ENCODE data around the gene CKS2. TPM values are rescaled to one million over a fixed set of nuclear protein-coding genes. Genes with fewer than 3 reads are reported as not detected.

Gene CKS2
- total RNA-seq, 4 donors from 2014 or later, result 14.5 to 28.8 (median 16.0) TPM; not detected in 1

DNA sequence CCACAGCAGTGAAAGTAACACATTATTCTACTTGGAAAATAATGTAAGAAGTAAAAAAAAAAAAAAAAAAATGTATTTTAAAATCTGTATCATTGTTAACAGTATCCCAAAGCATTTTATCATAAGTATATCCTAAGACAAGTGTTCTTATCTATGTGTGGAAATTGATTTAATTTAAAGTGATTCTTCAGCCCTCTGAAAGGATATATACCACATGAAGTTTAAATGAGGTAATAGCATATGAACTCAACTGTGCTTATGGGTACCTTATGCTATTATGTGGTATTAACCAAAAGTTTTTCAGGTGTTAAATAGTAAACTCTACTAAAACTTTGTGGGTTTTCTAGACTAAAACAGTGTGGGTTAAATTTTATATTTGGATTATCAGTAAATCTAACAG lies 4.5 kb downstream of the CKS2 start:
- H3K9me3 ChIP-seq, result no peaks in the 10 kb centered on the region
- H3K27me3 ChIP-seq, result no peaks in the 10 kb centered on the region
- no peak for DNase-seq
- TF ChIP-seq EP300 (IDR thresholded peaks at IDR 0.05; ENCODE audit: low read depth) (no peak), POLR2AphosphoS5 (IDR thresholded peaks at IDR 0.05) (no peak), POLR2A (IDR thresholded peaks at IDR 0.05) (no peak), CTCF (IDR thresholded peaks at IDR 0.05) (no peak)
- in situ Hi-C loops (cut with MboI; ENCODE audit: low pct_ligation_motif_present in 1 of 4, low pct_unique_long_range_greater_than_20kb in 1 of 4, low sequenced_read_pairs in 3 of 4) (no loop called here), intact Hi-C loops (cut with DNase I; ENCODE audit: low total_unique reads) (no loop called here)
- H3K4me1 ChIP-seq, result peaks cover 20 to 46% (median 32%) of the 10 kb centered on the region in 4 donors
- no peaks in the 10 kb centered on the region for H3K36me3 ChIP-seq
- no peak overlapping the region for H3K27ac ChIP-seq
- no peak overlapping the region for H3K4me3 ChIP-seq

DNA sequence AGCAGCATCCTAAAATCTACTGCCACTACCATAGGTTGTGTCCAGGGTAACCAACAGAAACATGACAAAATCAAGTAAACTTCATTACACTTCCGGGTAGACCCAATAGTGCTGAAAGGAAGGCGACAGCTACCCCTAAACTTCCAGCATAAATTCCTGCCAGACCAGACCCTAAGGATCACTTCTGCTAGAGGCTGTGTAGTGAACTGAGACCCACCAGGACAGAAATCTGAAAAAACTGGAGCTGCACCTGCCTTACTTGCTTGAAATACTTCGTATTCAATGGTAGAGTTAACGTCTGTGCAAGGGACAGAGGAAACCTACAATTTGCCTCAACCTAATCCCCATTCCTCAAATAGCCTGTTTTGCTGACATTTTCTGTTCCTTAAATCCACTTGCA lies 6.3 kb downstream of the CKS2 start:
- peaks cover 16 to 41% (median 31%) of the 10 kb centered on the region in 4 donors for H3K4me1 ChIP-seq
- H3K27me3 ChIP-seq, result no peaks in the 10 kb centered on the region
- TF ChIP-seq EP300 (IDR thresholded peaks at IDR 0.05; ENCODE audit: low read depth) (no peak), POLR2AphosphoS5 (IDR thresholded peaks at IDR 0.05) (no peak), CTCF (IDR thresholded peaks at IDR 0.05) (no peak), POLR2A (IDR thresholded peaks at IDR 0.05) (no peak)
- H3K9me3 ChIP-seq, result no peaks in the 10 kb centered on the region
- in situ Hi-C loops (cut with MboI; ENCODE audit: low pct_ligation_motif_present in 1 of 4, low pct_unique_long_range_greater_than_20kb in 1 of 4, low sequenced_read_pairs in 3 of 4), result no loop called here
- no peaks in the 10 kb centered on the region for H3K36me3 ChIP-seq
- H3K27ac ChIP-seq, result peak overlapping the region; percentile 97 to 100 (median 99)
- no peak for DNase-seq
- intact Hi-C loops (cut with DNase I; ENCODE audit: low total_unique reads), result no loop called here
- peak overlapping the region in 1 of 4 donors; percentile 93 for H3K4me3 ChIP-seq
- WGBS, 2 donors (ENCODE audit: low coverage in 1 of 2), result 69 to 83% methylated on average over 1 to 4 of the region's 4 CpGs

DNA sequence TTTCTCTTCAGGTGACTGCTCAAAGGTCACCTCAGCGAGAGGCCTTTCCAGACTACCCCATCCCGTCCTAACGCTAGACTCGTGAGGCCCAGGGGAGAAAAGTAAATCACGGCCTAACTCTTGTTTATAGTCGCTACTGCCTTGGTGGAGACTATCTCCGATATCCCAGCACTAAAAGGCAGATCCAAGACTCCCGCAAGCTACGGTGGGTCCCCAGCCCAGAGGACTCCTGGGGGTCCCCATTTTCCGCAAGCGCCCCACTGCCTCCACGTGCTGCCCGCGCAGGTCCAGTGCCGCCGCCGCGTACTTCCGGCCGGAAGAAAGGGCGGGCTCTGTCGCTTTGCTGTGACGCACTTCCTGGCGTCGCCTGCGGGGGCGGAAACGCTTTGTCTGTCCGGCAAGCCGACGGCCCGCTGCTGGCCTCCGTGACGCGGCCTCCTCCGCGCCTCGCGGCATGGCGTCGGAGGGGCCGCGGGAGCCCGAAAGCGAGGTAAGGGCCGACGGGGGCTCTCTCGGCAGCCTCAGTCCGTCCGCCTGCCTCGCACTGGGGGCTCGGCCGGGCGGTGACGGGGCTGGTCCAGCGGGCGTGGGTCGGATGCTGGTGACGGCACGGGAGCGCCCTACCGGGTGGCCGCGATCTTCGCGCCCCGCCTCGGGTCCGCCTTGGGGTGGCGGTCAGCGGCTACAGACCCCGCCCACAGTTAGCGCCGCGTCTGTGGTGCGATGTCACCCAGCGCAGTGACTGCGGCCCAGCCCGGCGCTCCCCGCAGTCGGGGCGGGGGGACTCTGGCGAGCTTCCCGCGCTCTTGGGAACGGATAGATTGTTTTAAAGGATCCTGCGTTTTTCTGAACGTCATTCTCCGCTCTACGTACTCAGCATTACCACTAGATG lies 7.4 kb downstream of the CKS2 start, which contains the start of gene SECISBP2:
SECISBP2 (plus strand) TSS at position 378 of the 892 bp plus-strand sequence; CDS start at position 455, 77 bp downstream.
- intact Hi-C loops (cut with DNase I; ENCODE audit: low total_unique reads) (no loop called here), in situ Hi-C loops (cut with MboI; ENCODE audit: low pct_ligation_motif_present in 1 of 4, low pct_unique_long_range_greater_than_20kb in 1 of 4, low sequenced_read_pairs in 3 of 4) (no loop called here)
- 1% methylated on average over 85 of the region's 91 CpGs; no CpG with 5 or more reads in 1 of the 2 donors for WGBS, 2 donors (ENCODE audit: low coverage in 1 of 2)
- H3K4me3 ChIP-seq, result peak within 1 kb of the TSS; percentile 66 to 93 (median 84)
- DNase-seq, result peak; percentile 96
- peaks cover 16 to 39% (median 22%) of the 10 kb centered on the region in 4 donors for H3K4me1 ChIP-seq
- H3K27ac ChIP-seq, result peak within 1 kb of the TSS; percentile 97 to 100 (median 99)
- no peaks in the 10 kb centered on the region for H3K36me3 ChIP-seq
- no peaks in the 10 kb centered on the region for H3K27me3 ChIP-seq
- TF ChIP-seq CTCF (IDR thresholded peaks at IDR 0.05), result peak in 4 of 5 experiments; percentile 69 to 84 (median 74)
- TF ChIP-seq POLR2A (IDR thresholded peaks at IDR 0.05), result peak; percentile 97
- peak; percentile 90 to 98 (median 98) for TF ChIP-seq POLR2AphosphoS5 (IDR thresholded peaks at IDR 0.05)
- TF ChIP-seq EP300 (IDR thresholded peaks at IDR 0.05; ENCODE audit: low read depth), result peak; percentile 22
- H3K9me3 ChIP-seq, result no peaks in the 10 kb centered on the region

DNA sequence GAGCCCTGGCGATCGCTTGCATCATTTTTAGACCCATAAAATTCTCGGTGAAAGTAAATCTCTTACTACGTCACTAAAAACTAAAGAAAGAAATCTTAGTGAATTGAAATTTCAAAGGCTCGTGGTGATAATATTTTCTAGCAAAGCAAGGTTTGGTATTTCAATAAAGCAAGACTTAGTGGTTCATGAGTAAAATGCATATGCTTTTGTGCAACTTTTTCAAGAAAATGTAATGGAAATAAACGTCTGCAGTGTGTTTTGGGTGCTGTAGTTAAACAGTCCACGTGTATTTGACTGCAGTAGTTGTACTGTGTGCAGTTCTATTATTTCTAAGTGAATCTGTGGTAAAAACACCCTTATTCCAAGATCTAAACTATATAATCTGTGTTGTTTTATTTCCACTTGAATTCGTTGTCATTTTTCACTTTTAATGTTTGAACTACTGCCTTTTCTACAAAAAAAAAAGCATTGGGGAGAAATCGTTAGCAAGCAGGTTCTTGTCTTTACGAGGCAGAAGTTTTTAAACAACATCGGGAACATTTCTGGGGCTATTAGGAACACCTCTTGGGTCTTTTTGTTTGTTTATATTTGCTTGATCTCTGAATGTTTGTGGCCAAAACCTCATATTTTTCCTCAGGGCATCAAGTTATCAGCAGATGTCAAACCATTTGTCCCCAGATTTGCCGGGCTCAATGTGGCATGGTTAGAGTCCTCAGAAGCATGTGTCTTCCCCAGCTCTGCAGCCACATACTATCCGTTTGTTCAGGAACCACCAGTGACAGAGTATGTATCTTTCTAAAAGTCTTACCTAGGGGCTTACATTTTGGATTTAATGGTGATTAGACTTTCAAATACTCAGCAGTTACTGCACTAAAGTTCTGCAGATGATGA lies 8.3 kb downstream of the CKS2 start:
- H3K9me3 ChIP-seq, result no peaks in the 10 kb centered on the region
- WGBS, 2 donors (ENCODE audit: low coverage in 1 of 2), result 1 to 3% methylated on average over 11 to 13 of the region's 13 CpGs
- no peaks in the 10 kb centered on the region for H3K27me3 ChIP-seq
- in situ Hi-C loops (cut with MboI; ENCODE audit: low pct_ligation_motif_present in 1 of 4, low pct_unique_long_range_greater_than_20kb in 1 of 4, low sequenced_read_pairs in 3 of 4), result no loop called here
- DNase-seq, result no peak
- H3K36me3 ChIP-seq, result no peaks in the 10 kb centered on the region
- peaks cover 16 to 42% (median 24%) of the 10 kb centered on the region in 4 donors for H3K4me1 ChIP-seq
- intact Hi-C loops (cut with DNase I; ENCODE audit: low total_unique reads), result no loop called here
- peak overlapping the region; percentile 97 to 100 (median 99) for H3K27ac ChIP-seq
- H3K4me3 ChIP-seq, result peak overlapping the region; percentile 66 to 93 (median 84)
- TF ChIP-seq EP300 (IDR thresholded peaks at IDR 0.05; ENCODE audit: low read depth), result no peak
- peak in 1 of 5 experiments; percentile 60 for TF ChIP-seq CTCF (IDR thresholded peaks at IDR 0.05)
